Measurements from ENCODE around the gene COL25A1.

The COL25A1 gene

DNA sequence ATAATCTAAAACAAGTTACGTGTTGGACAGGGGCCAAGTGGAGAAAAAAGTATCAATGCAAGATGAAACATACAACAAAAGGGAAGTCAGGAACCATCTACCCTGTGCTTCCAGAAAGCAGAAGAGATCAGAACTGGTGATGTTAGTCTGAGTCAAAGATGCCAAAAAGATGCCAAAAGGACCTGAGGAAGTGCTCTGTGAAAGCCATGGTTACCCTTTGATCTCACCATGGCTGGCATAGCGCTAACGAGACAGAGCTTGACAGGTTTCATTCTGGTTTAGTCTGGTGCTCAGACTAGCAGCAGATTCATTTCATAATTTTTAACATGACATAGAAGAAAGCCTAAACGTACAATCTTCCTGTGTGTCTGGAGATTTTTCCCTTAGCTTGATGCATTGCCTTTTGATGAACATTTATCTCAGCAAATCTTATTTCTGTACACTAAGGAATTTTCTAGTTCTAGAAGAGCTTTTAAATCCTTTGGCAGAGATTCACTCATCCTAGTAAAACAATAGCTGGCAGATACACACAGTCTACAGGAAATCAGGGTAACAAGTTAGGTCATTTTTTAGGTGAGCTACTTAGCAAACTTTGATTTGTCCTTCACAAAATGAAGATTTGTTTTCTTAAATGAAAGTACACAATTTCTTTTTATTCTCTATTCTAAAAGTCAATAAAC, 87.7 kb downstream of the COL25A1 start:
- DNase-seq (ENCODE audit: low read depth in 2 of 2): no peak

DNA sequence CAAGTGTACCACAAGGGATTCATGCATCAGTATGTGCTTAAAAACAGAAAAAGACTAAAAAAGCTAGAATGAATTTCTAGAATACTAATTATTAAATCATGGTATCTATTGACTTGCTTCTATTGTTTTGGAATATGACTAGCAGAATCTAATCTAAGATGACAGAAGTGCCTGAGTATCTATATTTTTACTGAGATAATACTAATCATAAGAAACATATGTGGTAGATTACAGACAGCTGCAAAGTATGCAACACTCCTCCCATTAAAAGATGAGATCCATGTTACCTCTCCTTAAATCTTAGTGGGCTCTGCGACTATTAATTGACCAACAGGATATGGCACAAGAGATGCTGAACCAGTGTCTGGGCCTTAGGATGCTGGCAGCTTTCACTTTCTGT, 89.4 kb downstream of the COL25A1 start:
- DNase-seq (ENCODE audit: low read depth in 2 of 2): no peak

DNA sequence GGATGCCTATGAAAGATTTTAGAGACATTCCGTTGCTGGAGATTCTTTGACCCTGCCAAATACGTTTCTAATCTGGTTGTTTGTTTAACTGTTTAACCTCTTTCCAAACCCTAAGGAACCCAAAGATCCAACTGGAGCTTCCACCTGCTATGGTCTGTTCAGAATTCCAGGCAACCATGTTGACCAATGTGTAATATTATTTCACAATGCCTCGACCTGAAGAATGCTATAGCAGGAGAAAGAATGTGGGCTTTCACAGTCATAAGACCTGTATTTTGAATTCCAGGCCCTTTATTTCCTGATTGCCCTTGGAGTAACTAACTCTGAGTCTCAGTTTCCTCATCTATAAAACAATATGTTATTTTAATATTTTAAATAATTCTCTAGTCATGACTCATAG, 90.8 kb downstream of the COL25A1 start:
- no peak for DNase-seq (ENCODE audit: low read depth in 2 of 2)

DNA sequence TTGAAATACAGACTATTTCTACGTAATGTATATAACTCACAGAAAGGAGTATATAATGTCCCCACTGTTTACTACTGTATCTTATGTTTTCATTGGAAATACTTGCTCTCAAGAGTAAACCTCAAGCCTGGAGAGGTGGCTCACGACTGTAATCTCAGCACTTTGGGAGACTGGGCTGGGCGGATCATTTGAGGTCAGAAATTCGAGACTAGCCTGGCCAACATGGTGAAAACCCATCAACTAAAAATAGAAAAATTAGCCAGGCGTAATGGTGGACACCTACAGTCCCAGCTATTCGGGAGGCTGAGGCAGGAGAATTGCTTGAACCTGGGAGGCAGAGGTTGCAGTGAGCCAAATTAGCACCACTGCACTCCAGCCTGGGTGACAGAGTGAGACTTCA, 92.8 kb downstream of the COL25A1 start:
- no peak for DNase-seq (ENCODE audit: low read depth in 2 of 2)

DNA sequence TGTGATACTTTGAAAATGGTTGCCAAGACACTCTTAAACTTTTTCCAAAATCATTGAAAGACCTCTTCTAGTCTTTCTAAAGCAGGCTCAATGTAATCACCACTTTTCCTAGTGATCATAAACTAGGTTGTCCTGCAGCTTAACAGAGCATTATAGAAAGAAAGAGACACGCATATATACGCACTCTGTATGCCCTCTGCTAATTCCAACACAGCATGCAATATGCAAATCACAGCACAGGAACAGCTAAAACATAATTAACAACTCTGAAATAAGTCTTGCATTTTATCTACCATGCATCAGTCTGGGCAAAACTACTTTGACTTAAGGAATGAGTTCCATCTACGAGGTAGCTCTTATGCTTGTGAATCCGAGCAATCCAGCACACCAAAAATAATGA, 94.6 kb downstream of the COL25A1 start:
- no peak for DNase-seq (ENCODE audit: low read depth in 2 of 2)

DNA sequence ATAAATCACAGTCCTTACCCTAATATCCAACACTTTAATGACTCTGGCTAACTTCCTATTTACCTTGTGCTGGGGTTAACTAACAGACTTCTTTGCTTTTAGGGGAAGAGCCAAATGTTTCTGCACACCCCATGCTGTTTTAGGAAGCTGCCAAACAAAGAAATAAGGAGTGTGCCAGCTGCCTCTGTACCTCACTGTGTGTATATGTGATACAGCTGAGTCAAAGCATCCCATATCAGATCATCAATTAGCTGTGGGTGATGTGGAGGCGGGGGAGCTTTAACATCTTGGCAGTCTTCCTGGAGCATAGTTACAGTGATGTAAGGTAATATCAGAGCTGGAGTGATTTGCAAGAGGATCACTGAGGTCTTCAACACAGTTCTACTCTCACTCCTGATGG, 95.4 kb downstream of the COL25A1 start:
- no peak for DNase-seq (ENCODE audit: low read depth in 2 of 2)

DNA sequence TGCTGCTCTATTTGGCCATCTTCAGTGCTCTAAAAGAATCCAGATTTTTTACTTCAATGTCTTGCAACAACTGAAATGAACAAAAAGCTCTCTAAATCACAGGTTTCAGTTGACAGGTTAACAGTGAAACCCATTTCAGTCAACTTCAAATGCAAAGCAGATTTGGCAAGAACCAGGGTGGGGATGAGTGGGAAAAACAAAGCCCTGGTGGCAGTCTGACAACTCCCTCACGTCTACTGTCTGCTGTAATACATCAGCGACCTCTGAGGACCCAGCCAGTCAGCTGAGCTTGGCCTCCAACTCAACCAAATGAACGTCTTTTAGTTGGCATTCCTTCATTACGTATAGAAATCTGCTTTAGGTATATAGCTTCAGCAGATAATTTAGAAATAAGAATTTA, 95.8 kb downstream of the COL25A1 start:
- DNase-seq (ENCODE audit: low read depth in 2 of 2): no peak

DNA sequence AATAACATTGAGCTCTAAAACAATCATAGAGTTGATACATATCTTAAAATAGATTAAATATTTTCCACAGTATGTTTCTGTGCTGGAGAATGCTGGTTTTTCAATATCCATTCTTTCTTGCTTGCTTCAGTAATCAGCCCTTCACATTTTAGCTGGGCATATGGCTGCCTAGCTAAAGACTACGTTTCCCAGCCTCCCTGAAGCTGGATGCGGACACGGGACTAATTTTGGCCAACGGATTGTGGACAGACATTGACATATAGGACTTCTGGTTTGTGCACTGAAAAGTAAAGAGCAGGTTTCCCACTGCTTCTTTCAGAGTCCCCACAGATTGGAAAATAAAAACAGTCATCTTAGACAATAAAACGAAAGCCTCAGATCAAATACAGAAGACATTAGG, 97.3 kb downstream of the COL25A1 start:
- no peak for DNase-seq (ENCODE audit: low read depth in 2 of 2)

DNA sequence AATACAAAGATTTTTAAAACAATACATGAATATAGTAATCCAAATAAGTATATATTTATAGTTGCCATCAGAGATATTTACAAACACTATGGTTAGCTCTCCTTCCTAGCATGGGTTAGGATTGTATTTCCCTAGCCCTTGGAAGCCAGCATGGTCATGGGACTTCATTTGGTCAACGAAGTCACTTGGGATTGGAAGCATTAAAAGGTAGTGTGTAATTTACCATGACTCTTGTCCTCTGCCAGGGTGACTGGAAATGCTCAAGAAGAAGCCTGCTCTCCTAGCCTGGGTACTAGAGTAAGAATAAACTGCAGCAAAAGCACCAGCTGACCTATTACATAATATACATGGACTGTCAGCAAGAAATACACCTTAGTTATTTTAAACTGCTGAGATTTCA, 102.9 kb downstream of the COL25A1 start:
- DNase-seq (ENCODE audit: low read depth in 2 of 2): no peak

DNA sequence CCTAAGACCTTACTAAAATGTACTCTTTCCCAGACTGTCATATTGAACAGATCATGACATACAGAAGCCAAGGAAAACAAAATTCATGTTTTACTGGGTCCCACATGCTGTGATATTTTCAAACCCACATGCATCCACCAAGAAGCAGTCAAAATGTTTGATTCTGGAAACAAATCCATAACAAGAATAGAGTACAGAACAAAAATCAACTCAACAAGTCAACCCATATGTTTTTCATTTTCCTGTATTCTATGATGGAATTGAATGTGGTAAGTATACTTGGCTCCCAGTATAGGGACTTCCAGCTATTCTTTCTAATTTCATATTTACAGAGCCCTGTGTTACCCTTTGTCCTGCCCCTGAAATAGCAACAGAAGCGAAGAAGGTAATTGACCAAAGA, 106.8 kb downstream of the COL25A1 start:
- DNase-seq (ENCODE audit: low read depth in 2 of 2): no peak

DNA sequence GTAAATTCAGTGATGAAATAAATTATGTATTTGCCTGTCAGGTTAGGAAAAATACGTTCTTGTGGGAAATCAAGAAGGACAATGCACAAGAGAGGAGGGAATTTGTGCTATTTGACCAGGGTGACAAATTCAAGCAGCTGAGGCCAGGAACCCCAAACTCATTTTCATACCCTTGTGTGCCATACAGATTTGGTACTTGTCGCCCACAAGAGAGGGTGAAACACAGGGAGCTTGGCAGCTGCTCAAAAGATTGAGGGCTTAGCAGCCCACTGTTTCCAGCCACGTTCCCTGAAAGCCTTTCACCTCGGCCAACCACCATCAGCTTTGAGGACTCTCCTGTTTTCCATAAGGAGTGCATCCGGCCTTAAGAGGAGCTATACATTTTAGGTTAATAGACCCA, 111.2 kb downstream of the COL25A1 start:
- no peak for DNase-seq (ENCODE audit: low read depth in 2 of 2)

DNA sequence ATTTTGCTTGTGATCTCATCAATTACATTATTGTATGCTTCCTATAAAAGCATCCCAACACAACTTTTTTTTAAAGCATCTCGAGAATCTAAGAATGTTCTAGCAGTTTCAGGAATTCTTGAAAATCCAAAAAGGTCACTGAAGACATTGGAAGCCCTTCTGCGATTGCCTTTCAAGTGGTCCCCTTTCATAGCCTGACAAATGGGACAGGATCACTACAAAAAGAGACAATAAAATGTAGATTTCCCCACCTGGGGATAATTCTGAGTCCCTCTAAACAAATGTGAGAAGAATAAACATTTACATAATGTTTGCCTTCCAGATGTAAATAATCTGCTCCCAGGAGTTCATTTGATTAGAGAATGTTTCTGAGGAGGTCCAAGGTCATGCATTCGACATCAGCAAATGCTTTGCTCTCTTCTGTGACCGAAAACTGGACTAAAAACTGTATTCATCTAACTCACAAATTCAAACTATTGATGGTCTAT, 116.0 kb downstream of the COL25A1 start:
- DNase-seq (ENCODE audit: low read depth in 2 of 2): no peak

DNA sequence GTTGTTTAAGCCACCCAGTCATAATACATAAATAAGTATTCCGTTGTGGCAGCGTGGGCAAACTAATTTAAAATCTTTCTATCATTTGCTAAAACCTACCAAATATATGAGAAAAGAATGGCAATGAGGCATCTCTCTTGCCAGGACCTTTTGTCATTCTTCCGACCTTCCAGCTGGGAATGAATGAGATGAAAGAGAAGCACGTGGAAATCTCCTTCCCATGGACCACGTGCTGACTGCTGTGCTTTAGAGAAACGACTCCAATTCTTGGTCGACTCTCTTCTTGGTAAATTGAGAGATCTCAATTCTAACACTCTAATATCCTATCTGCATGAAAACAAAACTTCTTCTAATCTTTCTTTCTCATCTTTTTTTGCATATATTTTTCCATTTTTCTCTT, 116.5 kb downstream of the COL25A1 start:
- no peak for DNase-seq (ENCODE audit: low read depth in 2 of 2)

DNA sequence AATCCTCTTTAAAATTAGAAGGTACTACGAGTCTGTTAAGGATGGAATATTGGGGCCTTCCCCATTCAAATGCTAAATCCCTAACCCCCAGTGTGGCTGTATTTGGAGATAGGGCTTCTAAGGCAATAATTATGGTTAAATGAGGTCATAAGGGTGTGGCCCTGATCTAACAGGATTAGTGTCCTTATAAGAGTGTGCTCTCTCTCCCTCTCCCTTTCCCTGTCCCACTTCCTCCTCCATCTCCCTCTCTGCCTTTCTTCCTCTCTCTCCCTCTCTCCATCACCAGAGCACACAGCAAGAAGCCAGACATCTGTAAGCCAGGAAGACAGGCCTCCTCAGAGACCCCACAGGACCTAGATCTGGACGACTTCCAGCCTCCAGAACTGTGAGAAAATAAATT, 116.9 kb downstream of the COL25A1 start:
- no peak for DNase-seq (ENCODE audit: low read depth in 2 of 2)

DNA sequence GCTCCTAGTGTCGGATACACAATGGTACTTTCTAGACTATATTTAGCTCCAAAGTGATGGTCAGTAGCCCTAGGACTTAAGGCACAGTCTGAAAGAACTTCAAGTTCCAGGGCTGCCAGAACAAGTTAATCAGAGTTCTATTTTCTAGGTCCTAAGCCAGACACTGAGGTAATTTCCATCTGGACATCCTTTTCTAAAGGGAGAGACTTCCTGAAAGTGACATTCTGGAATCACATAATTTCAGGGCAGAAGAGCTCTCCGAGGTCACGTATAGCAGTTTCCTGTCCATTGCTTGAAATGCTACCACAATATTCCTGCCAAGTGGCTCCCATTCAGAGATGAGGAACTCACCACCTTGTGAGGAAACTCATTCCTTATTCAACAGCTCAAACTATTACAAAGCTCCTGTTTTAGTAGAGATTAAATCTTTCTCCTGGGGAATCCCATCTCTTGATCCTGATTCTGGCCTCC, 117.9 kb downstream of the COL25A1 start:
- no peak for DNase-seq (ENCODE audit: low read depth in 2 of 2)

DNA sequence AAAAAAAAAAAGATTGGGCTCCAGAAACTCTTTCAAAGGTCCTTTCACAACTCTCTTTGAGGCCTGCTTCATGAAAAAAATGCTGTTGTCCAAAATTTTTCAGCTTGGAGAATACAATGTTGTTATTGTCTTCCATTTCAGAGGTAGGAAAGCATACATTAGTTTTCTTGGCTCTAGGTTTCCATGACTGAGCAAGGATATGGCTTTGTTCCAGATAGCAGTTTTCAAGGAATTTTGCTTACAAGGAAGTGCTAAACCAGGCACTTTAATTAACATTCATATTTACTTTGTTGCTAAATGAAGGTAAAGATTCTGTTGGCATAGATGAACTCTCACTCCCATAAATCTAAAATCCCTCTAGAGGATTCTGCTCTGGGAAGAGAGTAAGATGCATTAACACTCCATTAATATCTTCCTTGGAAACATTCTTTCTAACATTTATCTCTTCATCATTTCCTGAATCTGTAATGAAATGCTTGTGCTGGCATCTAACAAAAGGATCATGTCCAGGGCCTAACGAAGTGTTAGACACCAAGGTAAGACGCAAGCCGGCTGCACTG, 118.4 kb downstream of the COL25A1 start:
- no peak for DNase-seq (ENCODE audit: low read depth in 2 of 2)

DNA sequence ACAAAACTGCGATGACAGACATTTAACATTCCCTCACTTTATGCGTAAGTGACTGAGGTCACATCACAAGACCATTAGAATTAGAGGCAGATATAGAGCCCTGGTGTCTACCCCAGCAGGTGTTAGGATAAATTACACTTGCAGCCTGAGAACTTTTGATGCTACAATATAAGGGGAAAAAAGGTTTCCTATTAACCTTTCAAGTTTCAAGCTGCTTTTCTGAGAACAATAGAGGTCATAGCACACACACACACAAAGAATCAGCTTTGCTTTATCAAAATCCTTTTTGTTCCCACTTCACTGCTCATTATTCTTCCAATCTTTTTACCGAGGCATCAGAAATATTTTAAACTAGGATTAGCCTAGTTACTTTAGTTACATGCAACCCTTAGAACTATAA, 119.8 kb downstream of the COL25A1 start:
- DNase-seq (ENCODE audit: low read depth in 2 of 2): no peak

DNA sequence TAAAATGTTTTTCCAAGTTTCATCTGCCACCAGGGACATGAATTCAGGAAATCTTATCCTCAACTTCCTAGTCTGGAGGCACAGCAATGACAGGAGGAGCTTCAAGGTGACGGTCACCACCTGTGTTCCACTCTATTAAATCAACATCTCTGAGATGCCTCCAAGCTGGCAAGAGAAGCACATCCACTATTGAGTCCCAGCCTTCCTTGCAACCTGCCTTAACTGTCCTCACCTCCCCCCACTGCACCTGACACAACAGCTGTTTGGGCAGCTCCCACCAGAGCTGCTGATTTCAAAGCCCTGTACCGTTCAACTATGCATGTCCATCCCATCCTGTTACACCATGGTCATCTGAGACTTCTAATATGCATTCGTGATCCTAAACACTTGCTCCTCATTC, 123.4 kb downstream of the COL25A1 start:
- DNase-seq (ENCODE audit: low read depth in 2 of 2): no peak

DNA sequence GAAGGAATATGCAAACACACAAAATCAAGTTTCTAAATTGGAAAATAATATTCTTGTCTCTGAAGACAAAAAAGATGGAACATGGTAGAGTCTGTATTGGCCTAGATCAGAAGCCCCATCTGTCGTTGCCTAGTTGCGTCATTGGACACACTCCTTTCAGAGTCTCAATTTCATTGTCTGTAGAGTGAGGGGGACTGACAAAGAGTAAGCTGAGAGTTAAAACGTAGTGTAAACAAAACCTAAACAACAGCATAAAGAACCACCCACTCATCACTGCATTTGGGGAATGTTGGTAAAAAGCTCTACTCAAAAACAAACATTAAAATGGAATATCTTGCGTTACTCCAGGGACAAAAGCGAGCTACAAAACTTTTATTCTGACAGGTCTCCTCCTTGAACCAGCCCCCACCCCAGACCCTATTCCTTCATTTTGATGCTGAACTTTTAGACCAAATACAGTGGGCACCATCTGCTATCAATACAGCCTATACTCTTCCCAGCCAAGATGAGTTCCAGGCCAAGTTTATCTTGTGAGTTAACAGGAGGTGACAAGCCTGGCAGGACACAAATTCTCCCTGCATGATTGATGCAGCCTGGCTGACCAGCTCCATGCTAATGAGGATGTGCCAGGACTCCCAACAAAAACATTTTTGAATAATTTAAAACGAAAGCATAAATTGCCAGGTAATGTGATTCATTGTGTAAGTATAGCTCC, 125.2 kb downstream of the COL25A1 start:
- DNase-seq (ENCODE audit: low read depth in 2 of 2): no peak

DNA sequence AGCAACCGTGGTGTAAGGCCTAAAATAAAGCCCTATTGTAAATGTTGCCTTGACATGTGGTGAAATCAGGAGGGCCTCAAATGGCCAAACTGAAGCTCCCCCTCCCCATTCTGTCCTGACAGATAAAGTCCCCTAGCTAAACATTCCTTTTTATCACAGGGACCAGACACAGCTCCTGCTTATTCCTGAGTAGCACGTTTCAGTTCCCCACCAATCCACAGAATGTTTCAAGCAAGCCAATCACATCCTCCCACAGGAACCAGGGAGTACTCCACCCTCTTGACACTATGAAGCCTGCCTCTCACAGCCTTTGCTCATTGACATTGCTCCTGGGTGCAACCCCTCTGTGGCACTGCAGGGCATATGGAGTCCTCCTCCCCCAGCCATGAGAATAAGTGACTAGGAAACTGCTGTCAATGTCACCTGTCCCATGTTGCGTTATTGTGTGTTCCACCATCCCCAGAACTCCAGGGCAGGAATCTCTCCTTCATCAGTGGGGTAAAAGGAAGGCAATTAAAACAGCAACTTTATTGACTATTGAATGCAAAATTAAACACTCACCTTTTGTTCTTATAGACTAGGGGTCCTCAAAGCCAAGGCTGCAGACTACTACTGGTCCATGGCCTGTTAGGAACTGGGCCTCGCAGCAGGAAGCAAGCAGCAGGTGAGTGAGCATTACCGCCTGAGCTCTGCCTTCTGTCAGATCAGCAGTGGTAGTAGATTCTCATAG, 128.1 kb downstream of the COL25A1 start:
- no peak for DNase-seq (ENCODE audit: low read depth in 2 of 2)

DNA sequence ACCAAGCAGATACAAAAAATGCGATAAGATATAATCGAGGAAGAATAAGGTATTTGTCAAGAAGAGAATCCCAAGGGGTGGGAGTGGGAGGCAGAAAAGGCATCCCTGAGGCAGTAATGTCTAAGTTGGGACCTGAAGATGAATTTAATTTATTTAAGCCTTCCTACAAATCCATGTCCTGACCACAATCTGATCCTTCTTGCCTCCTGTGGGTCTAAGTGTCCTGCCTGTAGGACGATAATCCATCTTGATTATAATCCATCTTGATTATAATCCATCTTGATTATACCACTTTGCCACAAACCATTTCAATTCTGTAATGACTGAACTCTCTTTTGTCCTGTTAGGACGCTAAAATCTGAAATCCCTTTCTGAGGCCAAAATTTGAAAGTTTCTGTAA, 130.2 kb downstream of the COL25A1 start:
- DNase-seq (ENCODE audit: low read depth in 2 of 2): no peak

DNA sequence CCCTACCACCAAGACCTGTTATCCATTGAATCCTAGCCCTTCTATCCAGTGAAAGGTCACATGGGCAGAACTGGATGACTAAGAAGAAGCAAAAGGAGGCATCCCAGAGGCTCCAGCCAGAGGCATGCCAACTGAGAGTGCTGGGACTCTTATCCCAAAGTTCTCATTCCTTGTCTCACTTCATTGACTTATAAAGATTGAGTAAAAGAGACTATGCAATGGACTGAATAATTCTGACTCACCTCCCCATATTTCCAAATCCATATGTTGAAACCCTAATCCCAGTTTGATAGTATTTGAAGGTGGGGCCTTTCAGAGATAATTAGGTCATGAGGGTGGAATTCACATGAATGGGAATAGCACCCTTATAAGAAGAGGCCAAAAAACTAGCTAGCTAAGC, 131.4 kb downstream of the COL25A1 start:
- no peak for DNase-seq (ENCODE audit: low read depth in 2 of 2)

DNA sequence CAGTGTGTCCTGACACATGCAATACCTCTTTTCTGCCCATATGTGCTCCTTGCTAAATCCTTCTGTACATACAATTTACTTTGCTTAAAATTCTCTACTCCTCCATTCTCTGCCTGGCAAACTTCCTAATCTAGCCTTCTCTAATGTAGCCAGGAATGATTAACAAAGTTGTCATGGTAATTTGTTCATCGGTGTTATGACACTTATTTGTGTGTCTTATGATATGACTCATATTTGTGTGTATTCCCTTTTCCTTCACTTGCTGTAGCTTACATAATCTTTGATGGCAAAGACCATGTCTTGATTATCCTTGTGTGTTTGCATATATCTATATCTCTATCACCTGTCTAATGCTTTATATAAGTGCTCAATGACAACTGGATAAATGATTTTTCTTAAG, 133.3 kb downstream of the COL25A1 start:
- no peak for DNase-seq (ENCODE audit: low read depth in 2 of 2)

All from activated CD8-positive, alpha-beta memory T cell treated with anti-CD3 and anti-CD28 coated beads for 4 hours (primary cell).